Fibroblast of skin of scalp (primary cell): ENCODE results near the gene KRT33A.

Experiments
- DNase-seq: peaks from one replicate; pipeline ENCODE4 v3.0.0-alpha.2; 2013

The KRT33A gene

GRCh38 chr17:41301204-41301790 is 49.3 kb downstream of the KRT33A start:
- no peak for DNase-seq

GRCh38 chr17:41298458-41299135 is 52.0 kb downstream of the KRT33A start:
- DNase-seq = no peak

- DNase-seq = no peak
These were observed 53.8 kb downstream of the KRT33A start for GRCh38 chr17:41296846-41297245.
